Fibroblast of villous mesenchyme (primary cell): ENCODE measurements around the gene CC2D1A. TPM values are rescaled to one million over a fixed set of nuclear protein-coding genes. Genes with fewer than 3 reads are reported as not detected.

ENCODE experiments used
- DNase-seq: peaks from one replicate; pipeline ENCODE4 v3.0.0-alpha.2; 2010; ENCODE audit warnings: low read depth
- H3K4me3 ChIP-seq: 2 replicates; pipeline ENCODE4 v1.5.1; 2011; ENCODE audit warnings: low read depth, mild to moderate bottlenecking, low read length
- CTCF ChIP-seq: IDR thresholded peaks from 2 replicates; pipeline ENCODE4 v1.5.1; 2012; ENCODE audit warnings: low read depth, mild to moderate bottlenecking, low read length; ENCODE audit not compliant: insufficient read depth
- total RNA-seq: library from RNA; depleted of rRNA; stranded (reverse); fragments of >200 nt; gene quantifications from 2 replicates; pipeline ENCODE4 v1.2.3, GENCODE V29; 2012

Gene CC2D1A
- 18.6 and 22.9 TPM in 2 replicates for total RNA-seq

GRCh38 chr19:13905634-13906520 is at the start of gene CC2D1A, which contains the start of gene BRME1:
Gene CC2D1A (plus strand): TSS chr19:13906201. CDS start chr19:13906442, 241 bp downstream.
Gene BRME1 (minus strand): TSS chr19:13906117. CDS start chr19:13904892, 1,225 bp downstream.
- peak; percentile 79 for DNase-seq
- TF ChIP-seq CTCF, result no peak
- H3K4me3 ChIP-seq, result peak within 1 kb of the TSS; percentile 79

- H3K4me3 ChIP-seq, result no peak overlapping the region
- TF ChIP-seq CTCF, result no peak
- DNase-seq, result no peak
These were observed 49.5 kb upstream of the CC2D1A start for GRCh38 chr19:13856497-13856896.

GRCh38 chr19:13859361-13859880 is 46.6 kb upstream of the CC2D1A start:
- DNase-seq, result peak; percentile 36
- no peak for TF ChIP-seq CTCF
- no peak overlapping the region for H3K4me3 ChIP-seq

GRCh38 chr19:13860679-13861391 is 45.2 kb upstream of the CC2D1A start:
- no peak for DNase-seq
- H3K4me3 ChIP-seq, result no peak overlapping the region
- no peak for TF ChIP-seq CTCF

- DNase-seq, result peak; percentile 34
- TF ChIP-seq CTCF, result no peak
These were observed 44.6 kb upstream of the CC2D1A start for GRCh38 chr19:13861392-13861713.

GRCh38 chr19:13861714-13862531 is 44.1 kb upstream of the CC2D1A start:
- peak overlapping the region; percentile 53 for H3K4me3 ChIP-seq
- DNase-seq, result peak; percentile 94
- peak; percentile 87 for TF ChIP-seq CTCF

More at GRCh38 chr19:13861392-13861713, 44.6 kb upstream of the CC2D1A start:
- peak overlapping the region; percentile 53 for H3K4me3 ChIP-seq
